ENCODE measurements around the gene GPR156.
"Not testable (repeated sequence)": the region's sequence is repeated elsewhere in the genome, so short reads cannot be mapped to it uniquely, and the experiment has no call there.

The GPR156 gene

GRCh38 chr3:120298996-120299395 lies 14.0 kb upstream of the GPR156 start (continued):
- no peak for TF ChIP-seq PRDM10 (tag by site-specific recombination; IDR thresholded peaks at IDR 0.05)

- H3K4me3 ChIP-seq (ENCODE audit: low read depth, low read length); H3K9me3 ChIP-seq (ENCODE audit: control insufficient read depth, insufficient read depth, low read depth, low read length); H3K4me1 ChIP-seq (ENCODE audit: control insufficient read depth, insufficient read depth, low read length); POLR2A ChIA-PET; H3K27ac ChIP-seq (ENCODE audit: extremely low read depth, low read depth, low read length); H3K36me3 ChIP-seq (ENCODE audit: control insufficient read depth in 2 of 2, insufficient read depth in 1 of 2, low read length in 2 of 2): not testable (repeated sequence)
- CTCF ChIA-PET = interaction anchor here (0.7 kb wide), 1 partner anchor 159 kb away, joined by 3 read pairs; no protein-coding TSS in a partner anchor
Measured at GRCh38 chr3:120291552-120291951, 6.5 kb upstream of the GPR156 start.

- Histone ChIP-seq H3K9me3 (ENCODE audit: control insufficient read depth, insufficient read depth, low read depth, low read length) (no peaks in the 10 kb centered on the region), H3K36me3 (ENCODE audit: control insufficient read depth in 2 of 2, insufficient read depth in 1 of 2, low read length in 2 of 2) (no peaks in the 10 kb centered on the region), H3K4me1 (ENCODE audit: control insufficient read depth, insufficient read depth, low read length) (no peaks in the 10 kb centered on the region), H3K4me3 (ENCODE audit: low read depth, low read length) (no peak overlapping the region), H3K27ac (ENCODE audit: extremely low read depth, low read depth, low read length) (no peak overlapping the region)
- TF ChIP-seq ZNF404 (tag by site-specific recombination; IDR thresholded peaks at IDR 0.05) (no peak), ZSCAN23 (tag by site-specific recombination; IDR thresholded peaks at IDR 0.05) (no peak), KLF7 (tag by site-specific recombination; IDR thresholded peaks at IDR 0.05; ENCODE audit: borderline replicate concordance) (no peak), ZNF391 (tag by site-specific recombination; IDR thresholded peaks at IDR 0.05; ENCODE audit: borderline replicate concordance, low read depth) (no peak), ZNF24 (tag by site-specific recombination; IDR thresholded peaks at IDR 0.05) (no peak), ZSCAN30 (tag by site-specific recombination; IDR thresholded peaks at IDR 0.05) (no peak), ZNF10 (tag by site-specific recombination; IDR thresholded peaks at IDR 0.05) (no peak), ZNF585B (tag by site-specific recombination; IDR thresholded peaks at IDR 0.05) (no peak), ZNF140 (tag by site-specific recombination; IDR thresholded peaks at IDR 0.05) (no peak), ZFHX2 (tag by site-specific recombination; conservative IDR thresholded peaks at IDR 0.05) (no peak), ZFP3 (tag by site-specific recombination; IDR thresholded peaks at IDR 0.05; ENCODE audit: low read depth) (no peak), ZNF521 (tag by site-specific recombination; IDR thresholded peaks at IDR 0.05) (no peak), ZNF747 (tag by site-specific recombination; IDR thresholded peaks at IDR 0.05) (no peak), ZBTB6 (tag by site-specific recombination; IDR thresholded peaks at IDR 0.05) (no peak), KLF17 (tag by site-specific recombination; IDR thresholded peaks at IDR 0.05) (no peak), ZBTB21 (tag by site-specific recombination; IDR thresholded peaks at IDR 0.05) (no peak), ZBTB48 (tag by site-specific recombination; IDR thresholded peaks at IDR 0.05) (no peak), ZNF2 (tag by site-specific recombination; IDR thresholded peaks at IDR 0.05) (no peak), ZNF19 (tag by site-specific recombination; IDR thresholded peaks at IDR 0.05; ENCODE audit: low read depth) (no peak)
- CTCF ChIA-PET = no interaction called here
- POLR2A ChIA-PET = no interaction called here
Measured at GRCh38 chr3:120289636-120290035, 4.6 kb upstream of the GPR156 start.
